ENCODE results near the gene G3BP2. TPM values are rescaled to one million over a fixed set of nuclear protein-coding genes. Genes with fewer than 3 reads are reported as not detected.

Gene G3BP2
- polyA plus RNA-seq, 2 of the 4 experiments (the other 2 are of a cell fraction): 159 to 179 TPM

GRCh38 chr4:75702919-75703411, 29.8 kb upstream of the G3BP2 start:
- peak; percentile 56 to 84 for ATAC-seq
- CTCF ChIA-PET: no interaction called here
- Histone ChIP-seq H3K9me3 (no peaks in the 10 kb centered on the region), H3K27ac (peak overlapping the region; percentile 62 to 63; a peak in 5 of 6 replicates), H3K4me2 (peak overlapping the region; percentile 66), H3K4me1 (peaks cover 17% of the 10 kb centered on the region), H3K4me3 (no peak overlapping the region; the same call in 2 of the 3 replicates)
- DNase-seq (ENCODE audit: low read depth in 1 of 2, low spot score in 1 of 2): peak in 1 of 2 experiments; percentile 51
- FAIRE-seq: no peak
- POLR2A ChIA-PET: no interaction called here
- WGBS (ENCODE audit: missing lambda C conversion rate): 22% methylated on average over 4 of the region's 4 CpGs
- TF ChIP-seq HMGXB4 (CRISPR knock-in tag; IDR thresholded peaks at IDR 0.05; ENCODE audit: borderline replicate concordance) (no peak), RARB (CRISPR knock-in tag; IDR thresholded peaks at IDR 0.05) (no peak), MAX (IDR thresholded peaks at IDR 0.05) (no peak), RFX5 (IDR thresholded peaks at IDR 0.05) (no peak), CHD4 (IDR thresholded peaks at IDR 0.05; ENCODE audit: borderline replicate concordance) (no peak), SMC3 (IDR thresholded peaks at IDR 0.05) (no peak), MYC (IDR thresholded peaks at IDR 0.05; ENCODE audit: borderline replicate concordance, low read length) (no peak), ZFP36 (IDR thresholded peaks at IDR 0.05; ENCODE audit: borderline replicate concordance, partially characterized antibody) (no peak), KDM5A (IDR thresholded peaks at IDR 0.05) (no peak), HES2 (IDR thresholded peaks at IDR 0.05) (no peak), GATA3 (IDR thresholded peaks at IDR 0.05; ENCODE audit: borderline replicate concordance) (no peak), FOXS1 (CRISPR knock-in tag; IDR thresholded peaks at IDR 0.05) (no peak), POLR2AphosphoS2 (conservative IDR thresholded peaks at IDR 0.05; ENCODE audit: low read length) (no peak), RAD21 (conservative IDR thresholded peaks at IDR 0.05 in 1 of 2, IDR thresholded peaks at IDR 0.05 in 1 of 2) (no peak), ATOH8 (CRISPR knock-in tag; IDR thresholded peaks at IDR 0.05; ENCODE audit: low read depth) (no peak), EP300 (IDR thresholded peaks at IDR 0.05) (no peak), TFCP2L1 (CRISPR knock-in tag; IDR thresholded peaks at IDR 0.05) (no peak), HOXB13 (CRISPR knock-in tag; IDR thresholded peaks at IDR 0.05; ENCODE audit: low read depth) (no peak), EHMT2 (IDR thresholded peaks at IDR 0.05; ENCODE audit: low read depth) (no peak), EHF (CRISPR knock-in tag; IDR thresholded peaks at IDR 0.05) (no peak)

- H3K27ac ChIP-seq: no peak overlapping the region
- no peak for DNase-seq (ENCODE audit: low read depth in 1 of 2, low spot score in 1 of 2)
- TF ChIP-seq ZFP36 (IDR thresholded peaks at IDR 0.05; ENCODE audit: borderline replicate concordance, partially characterized antibody) (no peak), CHD4 (IDR thresholded peaks at IDR 0.05; ENCODE audit: borderline replicate concordance) (no peak), EHF (CRISPR knock-in tag; IDR thresholded peaks at IDR 0.05) (no peak), TFCP2L1 (CRISPR knock-in tag; IDR thresholded peaks at IDR 0.05) (no peak), FOSL2 (IDR thresholded peaks at IDR 0.05) (no peak), FOSL2 (CRISPR knock-in tag; IDR thresholded peaks at IDR 0.05) (no peak), REST (IDR thresholded peaks at IDR 0.05) (no peak), EHMT2 (IDR thresholded peaks at IDR 0.05; ENCODE audit: low read depth) (no peak), ATOH8 (CRISPR knock-in tag; IDR thresholded peaks at IDR 0.05; ENCODE audit: low read depth) (no peak), HOXA7 (CRISPR knock-in tag; IDR thresholded peaks at IDR 0.05) (no peak), NR3C1 (IDR thresholded peaks at IDR 0.05) (no peak), MAZ (IDR thresholded peaks at IDR 0.05; ENCODE audit: borderline replicate concordance, low read depth, low read length) (no peak), TP53 (CRISPR knock-in tag; IDR thresholded peaks at IDR 0.05) (no peak), JUNB (IDR thresholded peaks at IDR 0.05) (no peak), POLR2A (IDR thresholded peaks at IDR 0.05; ENCODE audit: low read length) (no peak), HDAC2 (IDR thresholded peaks at IDR 0.05) (no peak), MAFK (IDR thresholded peaks at IDR 0.05; ENCODE audit: partially characterized antibody) (no peak), SMC3 (IDR thresholded peaks at IDR 0.05) (no peak), RARB (CRISPR knock-in tag; IDR thresholded peaks at IDR 0.05) (no peak), FOXS1 (CRISPR knock-in tag; IDR thresholded peaks at IDR 0.05) (no peak), RCOR1 (IDR thresholded peaks at IDR 0.05; ENCODE audit: low read depth, low read length) (no peak)
- H3K4me1 ChIP-seq: peaks cover 17% of the 10 kb centered on the region
- ATAC-seq: no peak
- ChIA-PET CTCF (interaction anchor here (0.6 to 2.5 kb wide), 2 partner anchors 10 to 149 kb away, joined by 3 to 6 read pairs; no protein-coding TSS in a partner anchor), POLR2A (no interaction called here)
- 4% methylated on average over 1 of the region's 1 CpG for WGBS (ENCODE audit: missing lambda C conversion rate)
- H3K9me3 ChIP-seq: no peaks in the 10 kb centered on the region
- H3K4me2 ChIP-seq: no peak overlapping the region
- no peak for FAIRE-seq
- H3K4me3 ChIP-seq: no peak overlapping the region
These were observed 26.1 kb upstream of the G3BP2 start for GRCh38 chr4:75699299-75699698.

Measured in A549 (cell line).